HCT116 (cell line): ENCODE data around the gene BAIAP2L2. TPM values are rescaled to one million over a fixed set of nuclear protein-coding genes. Genes with fewer than 3 reads are reported as not detected.

Experiments
- ATAC-seq: fragments of 200-7000 bp; cut with Tn5 transposase; 2 replicates; pipeline ENCODE4 v1.9.1; 2020; ENCODE audit warnings: mild to moderate bottlenecking, moderate library complexity
- BruUV-seq: library from RNA; stranded (reverse); fragments of 400-500 nt; replicated peaks from 2 replicates; lab custom pipeline; 2021; lab: Mats Ljungman, UMichigan
- CTCF ChIA-PET: fragments of 300-600 bp; sonication (Branson Sonifier 250); formaldehyde crosslinking; loops from one replicate; lab custom pipeline; 2021; ENCODE audit warnings: antibody characterized with exemption; lab: Charles Lee
- POLR2A ChIA-PET: fragments of 300-600, 350-600 bp; sonication (Branson Sonifier 250); formaldehyde crosslinking; loops from one replicate; lab custom pipeline; 2021; ENCODE audit warnings: antibody characterized with exemption; lab: Charles Lee
- RAD21 ChIA-PET, 2 experiments: fragments of 300-600 bp; sonication (Branson Sonifier 250); formaldehyde crosslinking; loops; one replicate each; lab custom pipeline; 2023; ENCODE audit warnings: low total read pairs in 2 of 2; ENCODE audit not compliant: uncharacterized antibody in 2 of 2, unreplicated experiment in 2 of 2, low non-redundant PET in 1 of 2; lab: Charles Lee
- DNase-seq: peaks from one replicate; pipeline ENCODE4 v3.0.0-alpha.2; 2010; ENCODE audit warnings: low read depth, low spot score
- H2AFZ ChIP-seq: fragments of 200-600 bp; shearing (Covaris generic), sonication (generic); 2 replicates; pipeline ENCODE4 v1.6.1; 2017; ENCODE audit warnings: low read depth, mixed run types, mixed read lengths, antibody characterized with exemption, low read length; ENCODE audit not compliant: poor library complexity, severe bottlenecking
- H3K27ac ChIP-seq: 2 replicates; pipeline ENCODE4 v1.5.1; 2012; ENCODE audit warnings: low read depth, low read length
- H3K27me3 ChIP-seq: fragments of 200-600 bp; sonication (generic); 2 replicates; pipeline ENCODE4 v1.6.1; 2016; ENCODE audit warnings: mixed run types, low read length, mixed read lengths; ENCODE audit not compliant: insufficient read depth
- H3K36me3 ChIP-seq, 2 experiments: fragments of 200-500 bp in 1 of 2; fragments of 200-600 bp in 1 of 2; sonication (Bioruptor generic) in 1 of 2; sonication (generic) in 1 of 2; 2 replicates each; pipeline versions ENCODE4 v1.5.1 to v1.6.1; 2014 to 2016; ENCODE audit warnings: low read length in 2 of 2, inconsistent platforms in 1 of 2, mixed read lengths in 1 of 2, mixed run types in 1 of 2; ENCODE audit not compliant: insufficient read depth in 2 of 2, control insufficient read depth in 1 of 2
- H3K4me1 ChIP-seq, 2 experiments: fragments of 200-600 bp in 1 of 2; sonication (generic) in 1 of 2; 2 replicates each; pipeline versions ENCODE4 v1.5.1 to v1.6.1; 2012 to 2017; ENCODE audit warnings: low read length in 2 of 2, inconsistent platforms in 1 of 2, mild to moderate bottlenecking in 1 of 2, mixed read lengths in 1 of 2, mixed run types in 1 of 2, moderate library complexity in 1 of 2; ENCODE audit not compliant: insufficient read depth in 2 of 2, control insufficient read depth in 1 of 2
- H3K4me2 ChIP-seq: fragments of 200-600 bp; sonication (generic); 2 replicates; pipeline ENCODE4 v1.6.1; 2017; ENCODE audit warnings: mixed run types, low read length, mixed read lengths
- H3K4me3 ChIP-seq, 2 experiments: fragments of 200-600 bp in 1 of 2; sonication (generic) in 1 of 2; replicated peaks in 1 of 2; 2 replicates each; pipeline ENCODE4 v1.5.1; 2011 to 2016; ENCODE audit warnings: low read length in 2 of 2, control low read depth in 1 of 2, low read depth in 1 of 2, mild to moderate bottlenecking in 1 of 2, mixed read lengths in 1 of 2, mixed run types in 1 of 2
- H3K79me2 ChIP-seq: fragments of 200-600 bp; sonication (generic); 2 replicates; pipeline ENCODE4 v1.6.1; 2017; ENCODE audit warnings: mild to moderate bottlenecking, mixed run types, low read length, moderate library complexity, mixed read lengths; ENCODE audit not compliant: insufficient read depth
- H3K9ac ChIP-seq: fragments of 200-600 bp; sonication (generic); 2 replicates; pipeline ENCODE4 v1.6.1; 2016; ENCODE audit warnings: low read length, mixed read lengths
- H3K9me2 ChIP-seq: fragments of 200-600 bp; sonication (generic), shearing (Covaris generic); 2 replicates; pipeline ENCODE4 v1.6.1; 2017; ENCODE audit warnings: mixed run types, mild to moderate bottlenecking, moderate library complexity; ENCODE audit not compliant: insufficient read depth
- H3K9me3 ChIP-seq, 2 experiments: fragments of 200-500 bp in 1 of 2; fragments of 200-600 bp in 1 of 2; sonication (Bioruptor generic) in 1 of 2; sonication (generic) in 1 of 2; 2 replicates each; pipeline ENCODE4 v1.6.1; 2014 to 2017; ENCODE audit warnings: low read length in 2 of 2, mixed read lengths in 2 of 2, inconsistent platforms in 1 of 2, low read depth in 1 of 2, mild to moderate bottlenecking in 1 of 2, mixed run types in 1 of 2, moderate library complexity in 1 of 2; ENCODE audit not compliant: control insufficient read depth in 1 of 2, insufficient read depth in 1 of 2
- H4K20me1 ChIP-seq: fragments of 200-600 bp; sonication (generic), shearing (Covaris generic); 2 replicates; pipeline ENCODE4 v1.6.1; 2017; ENCODE audit warnings: mixed run types, mild to moderate bottlenecking, moderate library complexity; ENCODE audit not compliant: insufficient read depth
- ATF3 ChIP-seq: IDR thresholded peaks from 2 replicates; pipeline ENCODE4 v1.6.1; 2012
- CBX3 ChIP-seq: IDR thresholded peaks from 2 replicates; pipeline ENCODE4 v1.6.1; 2012; ENCODE audit warnings: low read depth
- CTCF ChIP-seq, 3 experiments: fragments of 200-600 bp in 1 of 3; sonication (generic) in 1 of 3; IDR thresholded peaks in 2 of 3; conservative IDR thresholded peaks in 1 of 3; 2 replicates each; pipeline ENCODE4 v1.5.1; 2012 to 2017; ENCODE audit warnings: low read depth in 2 of 3, low read length in 2 of 3, antibody characterized with exemption in 1 of 3, borderline replicate concordance in 1 of 3, control low read depth in 1 of 3, mild to moderate bottlenecking in 1 of 3, mixed read lengths in 1 of 3, mixed run types in 1 of 3, moderate library complexity in 1 of 3; ENCODE audit not compliant: insufficient read depth in 1 of 3
- EZH2phosphoT487 ChIP-seq: fragments of 200-600 bp; IDR thresholded peaks from 2 replicates; pipeline ENCODE4 v1.6.1; 2018; ENCODE audit warnings: antibody characterized with exemption, borderline replicate concordance
- RAD21 ChIP-seq: IDR thresholded peaks from 2 replicates; pipeline ENCODE4 v1.6.1; 2012; ENCODE audit warnings: low read depth, mild to moderate bottlenecking
- REST ChIP-seq: IDR thresholded peaks from 2 replicates; pipeline ENCODE4 v1.6.1; 2012; ENCODE audit warnings: low read depth
- SP1 ChIP-seq: IDR thresholded peaks from 2 replicates; pipeline ENCODE4 v1.6.1; 2012; ENCODE audit warnings: low read depth
- SRF ChIP-seq: IDR thresholded peaks from 2 replicates; pipeline ENCODE4 v1.6.1; 2012; ENCODE audit warnings: low read depth
- ZNF274 ChIP-seq: fragments of 200-500 bp; sonication (Bioruptor generic); IDR thresholded peaks from 2 replicates; pipeline ENCODE4 v1.6.1; 2014; ENCODE audit warnings: mild to moderate bottlenecking, low read depth, low read length, inconsistent platforms
- intact Hi-C: fragments of 100-400 bp; cut with micrococcal nuclease; formaldehyde crosslinking; loops from 2 replicates; pipeline ENCODE4 v1.10.0; 2022
- total RNA-seq: library from RNA; stranded (reverse); gene quantifications from one replicate; pipeline ENCODE4 v1.2.1, GENCODE V29; 2021; ENCODE audit not compliant: unreplicated experiment
- TF ChIP-seq, protein P1 (sequence below): IDR thresholded peaks from 2 replicates; pipeline ENCODE4 v1.6.1; 2012

The BAIAP2L2 gene
- total RNA-seq, 1 experiment from 2014 or later = 1.0 TPM

DNA sequence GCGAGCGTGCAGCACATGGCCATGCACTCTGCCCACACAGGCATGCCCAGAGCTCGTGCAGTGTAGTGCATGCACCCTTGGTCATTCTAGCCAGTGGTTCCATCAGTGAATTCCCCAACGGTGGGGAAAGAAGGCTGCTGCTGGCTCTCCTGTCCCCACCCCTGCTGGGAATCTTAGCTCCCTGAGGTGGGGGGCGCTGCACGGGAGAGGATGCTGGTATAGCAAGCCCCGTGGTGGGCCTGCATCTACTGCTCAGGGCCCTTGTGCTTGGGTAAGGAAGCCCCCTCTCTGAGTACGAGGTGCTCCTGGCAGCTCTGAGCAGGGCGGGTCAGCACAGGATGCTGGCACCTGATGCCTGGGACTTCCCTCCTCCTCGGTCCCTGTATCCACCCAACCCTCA is 18.5 kb upstream of the BAIAP2L2 start:
- H3K27ac ChIP-seq = no peak overlapping the region
- no peak overlapping the region for H2AFZ ChIP-seq
- no peak for ATAC-seq
- BruUV-seq = no TSS peak
- H3K9me2 ChIP-seq = no peaks in the 10 kb centered on the region
- no peaks in the 10 kb centered on the region; a peak in 1 of 4 replicates for H3K36me3 ChIP-seq
- intact Hi-C loops = no loop called here
- ChIA-PET CTCF (no interaction called here), POLR2A (no interaction called here), RAD21 (no interaction called here)
- H3K9me3 ChIP-seq = no peaks in the 10 kb centered on the region
- H3K79me2 ChIP-seq = no peaks in the 10 kb centered on the region
- H4K20me1 ChIP-seq = no peaks in the 10 kb centered on the region
- H3K4me2 ChIP-seq = no peak overlapping the region
- H3K4me3 ChIP-seq = no peak overlapping the region
- TF ChIP-seq SP1 (no peak), CTCF (IDR thresholded peaks at IDR 0.05 in 2 of 3, conservative IDR thresholded peaks at IDR 0.05 in 1 of 3; ENCODE audit: borderline replicate concordance in 1 of 3, insufficient read depth in 1 of 3, low read depth in 2 of 3, low read length in 2 of 3) (no peak), RAD21 (no peak), CBX3 (no peak), EZH2phosphoT487 (no peak), SRF (no peak), ZNF274 (no peak), ATF3 (no peak), REST (no peak)
- TF ChIP-seq, protein P1, sequence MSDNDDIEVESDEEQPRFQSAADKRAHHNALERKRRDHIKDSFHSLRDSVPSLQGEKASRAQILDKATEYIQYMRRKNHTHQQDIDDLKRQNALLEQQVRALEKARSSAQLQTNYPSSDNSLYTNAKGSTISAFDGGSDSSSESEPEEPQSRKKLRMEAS = no peak
- no peak overlapping the region for H3K9ac ChIP-seq
- H3K4me1 ChIP-seq = peaks cover 4 to 6% of the 10 kb centered on the region in 2 experiments; a peak in 3 of 4 replicates
- H3K27me3 ChIP-seq = no peaks in the 10 kb centered on the region
- no peak for DNase-seq
